Skin of body (tissue), 2 donors: ENCODE results near the gene HBS1L. TPM values are rescaled to one million over a fixed set of nuclear protein-coding genes. Genes with fewer than 3 reads are reported as not detected.
A peak's percentile ranks its signal among the peaks of the same experiment; 100 is the strongest.
"Not testable (repeated sequence)": the region's sequence is repeated elsewhere in the genome, so short reads cannot be mapped to it uniquely, and the experiment has no call there.

Experiments used
- DNase-seq: peaks from one replicate; lab custom pipeline; 2025; lab: John Stamatoyannopoulos, UW
- total RNA-seq: library from RNA; depleted of rRNA; stranded (reverse); fragments of >200 nt; gene quantifications from one replicate; pipeline ENCODE4 v1.2.3, GENCODE V29; 2014

HBS1L gene
- total RNA-seq, 1 donor from 2014 or later: 73.6 TPM

- no peak for DNase-seq
Measured at GRCh38 chr6:135075018-135075417, 20.4 kb upstream of the HBS1L start.

DNA sequence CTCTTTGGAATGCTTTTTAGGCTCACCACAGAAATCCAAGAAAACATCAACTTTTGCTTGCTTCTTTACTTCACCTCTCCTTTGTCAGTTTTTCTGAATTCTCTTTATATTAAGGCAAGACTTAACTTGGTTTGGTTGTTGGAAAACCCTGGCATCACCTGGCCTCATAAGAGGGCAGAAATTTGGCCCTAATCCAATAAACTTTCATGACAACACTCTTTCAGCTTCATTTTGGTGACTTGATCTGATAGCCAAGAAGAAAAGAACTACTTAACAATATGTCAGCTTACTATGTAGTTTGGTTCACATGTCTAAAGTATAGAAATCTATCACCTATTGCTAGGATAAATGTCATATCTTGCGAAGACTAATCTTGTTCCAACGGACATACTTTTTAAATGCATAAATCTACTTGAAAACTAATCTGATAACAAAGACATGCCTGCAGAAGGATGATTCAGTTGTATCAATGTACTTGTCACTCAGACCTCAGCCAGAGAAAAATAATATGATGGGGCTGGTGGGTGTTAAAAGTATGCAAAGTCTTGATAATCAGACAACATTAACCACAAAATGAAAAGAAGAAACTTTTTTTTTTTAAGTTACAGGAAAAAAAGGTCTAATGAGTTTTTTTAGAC lies 19.3 kb upstream of the HBS1L start:
- no peak for DNase-seq

DNA sequence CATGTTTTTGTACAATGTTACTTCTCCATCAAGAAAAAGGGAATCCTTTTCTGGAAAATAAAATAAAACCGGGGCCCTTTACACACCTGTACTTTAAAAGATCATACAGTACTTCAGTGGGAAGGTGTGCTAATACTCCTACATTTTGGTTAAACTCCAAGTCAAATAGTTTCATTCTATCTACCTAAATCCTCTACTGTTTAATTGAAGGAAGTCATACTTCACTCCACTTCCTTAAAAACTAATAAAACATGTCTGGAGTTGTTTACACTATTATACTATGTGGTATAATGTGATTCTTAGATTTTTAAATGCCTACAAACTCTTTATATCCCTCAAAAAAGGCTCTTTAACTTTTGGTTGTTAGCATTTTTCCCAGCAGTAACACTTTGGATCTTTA lies 18.6 kb upstream of the HBS1L start:
- no peak for DNase-seq

DNA sequence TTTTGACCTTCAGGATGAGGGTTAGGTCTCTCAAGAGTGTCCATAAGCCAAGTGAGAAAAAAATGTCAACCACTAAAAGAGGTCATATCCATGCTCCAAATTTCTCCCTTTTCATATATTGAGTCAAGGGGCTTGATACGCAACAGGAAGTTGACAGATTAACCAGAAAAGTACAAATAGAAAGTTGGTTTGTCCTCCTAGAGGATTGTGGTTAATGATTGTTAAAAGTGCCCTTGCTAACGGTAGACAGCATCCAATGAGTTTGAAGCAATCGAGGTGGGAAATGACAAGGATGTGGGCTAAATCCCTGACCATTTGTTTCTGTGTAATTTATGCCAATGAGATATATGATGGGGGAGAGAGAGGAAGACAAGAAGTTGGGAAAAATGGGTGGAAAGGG lies 18.1 kb upstream of the HBS1L start:
- DNase-seq: no peak

GRCh38 chr6:135071541-135071940 lies 16.9 kb upstream of the HBS1L start:
- DNase-seq: no peak

DNA sequence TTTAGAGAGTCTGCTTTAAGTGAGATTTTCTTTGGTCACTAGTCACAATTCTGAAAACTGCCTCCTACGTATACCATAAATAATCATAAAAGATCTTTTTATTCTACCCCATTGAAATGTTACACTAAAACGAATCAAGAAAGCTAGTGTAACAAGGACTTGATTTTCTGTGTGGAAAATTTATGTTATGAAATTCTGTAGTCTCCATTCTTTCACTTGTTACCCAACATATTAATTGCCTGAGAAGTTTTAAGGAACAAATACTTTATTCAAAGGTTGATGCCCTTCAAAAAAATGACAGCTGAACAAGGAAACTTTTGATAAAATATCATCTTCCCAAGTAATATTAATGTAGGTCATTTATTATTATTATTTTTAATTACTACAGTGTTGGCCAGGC lies 13.3 kb upstream of the HBS1L start:
- no peak for DNase-seq

DNA sequence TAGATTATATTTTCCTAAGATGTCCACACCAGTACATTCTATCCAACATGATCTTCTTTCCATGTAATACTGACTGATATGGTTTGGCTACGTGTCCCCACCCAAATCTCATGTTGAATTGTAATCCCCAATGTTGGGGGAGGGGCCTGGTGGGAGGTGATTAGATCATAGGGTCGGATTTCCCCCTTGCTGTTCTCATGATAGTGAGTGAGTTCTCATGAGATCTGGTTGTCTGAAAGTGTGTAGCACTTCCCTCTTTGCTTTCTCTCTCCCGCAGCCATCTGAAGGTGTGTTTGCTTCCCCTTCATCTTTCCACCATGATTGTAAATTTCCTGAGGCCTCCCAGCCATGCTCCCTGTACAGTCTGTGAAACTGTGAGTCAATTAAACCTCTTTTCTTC lies 12.2 kb upstream of the HBS1L start:
- DNase-seq: no peak

DNA sequence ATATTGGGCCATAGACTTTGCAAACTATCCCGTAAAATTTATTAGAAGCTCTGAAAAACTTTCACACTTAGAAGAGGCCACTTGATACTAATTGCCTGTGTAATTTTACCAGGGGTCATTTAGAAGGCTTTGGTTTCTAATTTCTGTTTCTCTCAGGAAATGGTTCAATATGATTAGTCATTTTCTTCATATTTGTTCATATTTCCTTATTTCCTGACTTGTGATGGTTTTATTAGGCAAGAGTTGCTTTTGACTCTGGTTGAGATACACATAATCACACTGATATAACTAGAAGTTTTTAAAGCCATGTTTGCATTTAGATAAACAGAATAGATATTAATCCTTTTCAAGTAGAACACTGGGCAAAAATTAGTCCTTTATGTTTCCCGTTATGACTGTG lies 11.8 kb upstream of the HBS1L start:
- no peak for DNase-seq

DNA sequence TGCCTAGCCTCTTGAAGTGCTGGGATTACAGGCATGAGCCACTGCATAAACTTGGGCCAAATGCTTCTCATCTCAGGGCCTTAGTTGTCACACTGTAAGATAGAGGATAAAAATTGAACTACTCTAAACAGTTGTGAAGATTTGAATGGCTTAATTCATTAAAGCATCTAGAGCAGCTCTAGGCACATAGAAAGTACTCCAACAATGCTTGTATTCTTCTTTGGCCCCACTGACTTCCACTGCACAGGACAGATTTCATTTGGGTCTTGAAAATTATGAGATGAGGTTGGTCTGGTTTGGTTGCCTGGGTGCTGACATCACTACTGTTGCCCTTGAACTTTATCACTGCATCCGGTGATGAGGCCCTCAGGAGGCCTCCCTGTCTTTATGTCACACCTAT lies 10.0 kb upstream of the HBS1L start:
- DNase-seq: no peak

- no peak for DNase-seq
Measured at GRCh38 chr6:135063926-135064325, 9.3 kb upstream of the HBS1L start.

DNA sequence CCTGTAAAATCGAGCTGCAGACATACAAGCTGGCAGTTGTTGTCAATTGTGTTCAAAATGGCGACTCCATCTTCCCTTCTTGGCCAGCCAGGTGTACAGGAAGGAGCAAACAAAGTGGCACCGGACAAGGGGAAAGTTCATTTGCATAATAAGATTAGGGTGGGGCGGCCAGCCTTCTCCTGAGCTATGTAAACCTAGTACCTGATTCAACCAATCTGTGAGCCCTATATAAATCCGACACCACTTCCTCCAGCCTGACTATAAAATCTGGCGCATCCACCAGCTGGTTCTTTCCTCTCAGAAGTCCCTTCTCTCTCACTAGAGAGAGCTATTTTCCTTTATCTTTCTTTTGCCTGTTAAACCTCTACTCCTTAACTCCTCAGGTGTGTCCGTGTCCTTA lies 8.1 kb upstream of the HBS1L start:
- no peak for DNase-seq

- no peak for DNase-seq
Measured at GRCh38 chr6:135060076-135060475, 5.5 kb upstream of the HBS1L start.

GRCh38 chr6:135058299-135058698 lies 3.7 kb upstream of the HBS1L start:
- DNase-seq: not testable (repeated sequence)

DNA sequence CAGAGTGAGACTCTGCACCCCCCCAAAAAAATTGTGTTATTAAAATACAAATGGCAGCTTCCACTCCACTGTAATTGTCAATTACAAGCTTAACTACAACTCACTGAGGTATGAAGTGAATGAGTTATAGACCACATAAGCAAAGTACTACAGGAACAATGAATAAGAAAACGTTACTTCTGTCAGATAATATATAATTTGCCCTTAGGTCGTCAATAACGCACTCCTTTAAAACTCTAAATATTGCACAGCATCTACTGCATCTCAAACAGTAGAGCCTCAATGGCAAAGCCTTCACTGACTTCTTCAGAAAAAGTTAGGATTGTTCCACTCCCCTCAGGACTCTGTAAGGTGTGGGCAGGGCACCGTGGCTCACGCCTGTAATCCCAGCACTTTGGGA lies 2.0 kb upstream of the HBS1L start:
- no peak for DNase-seq

DNA sequence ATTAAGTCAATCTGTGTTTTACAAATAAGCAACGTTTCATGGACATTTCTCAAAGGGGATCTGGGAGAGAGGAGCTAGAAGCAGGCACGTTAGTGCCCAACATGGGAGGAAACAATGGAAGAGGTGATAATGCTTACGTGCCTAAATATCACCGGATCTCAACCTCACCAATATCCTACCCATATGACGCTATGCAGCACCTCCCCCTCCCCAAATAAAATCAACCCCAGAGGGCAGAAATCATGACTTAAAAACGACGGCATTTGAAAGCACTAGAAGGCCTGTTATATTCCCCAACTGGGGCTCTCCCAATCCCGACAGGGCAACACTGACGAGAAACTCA lies 425 bp downstream of the HBS1L start:
- DNase-seq: peak; percentile 3

DNA sequence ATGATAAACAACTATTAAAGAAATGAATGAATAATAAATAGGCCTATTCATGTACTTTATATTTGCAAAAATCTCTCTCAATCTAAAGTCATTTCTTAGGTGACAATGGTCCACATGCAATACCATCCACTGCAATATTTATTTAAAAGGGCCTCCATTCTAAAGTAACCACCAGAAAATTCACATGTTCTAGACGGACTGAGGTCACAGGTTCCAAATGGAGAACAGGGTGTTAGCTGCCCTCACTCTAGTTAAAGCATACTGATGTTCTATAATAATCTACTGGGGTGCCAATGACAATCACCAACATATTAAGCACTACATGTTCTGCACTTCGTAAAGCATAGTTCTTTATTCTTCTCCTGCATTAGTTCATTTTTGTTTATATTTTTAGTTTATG lies 1.2 kb downstream of the HBS1L start:
- DNase-seq: no peak

GRCh38 chr6:135052939-135053338 lies 1.7 kb downstream of the HBS1L start:
- no peak for DNase-seq

DNA sequence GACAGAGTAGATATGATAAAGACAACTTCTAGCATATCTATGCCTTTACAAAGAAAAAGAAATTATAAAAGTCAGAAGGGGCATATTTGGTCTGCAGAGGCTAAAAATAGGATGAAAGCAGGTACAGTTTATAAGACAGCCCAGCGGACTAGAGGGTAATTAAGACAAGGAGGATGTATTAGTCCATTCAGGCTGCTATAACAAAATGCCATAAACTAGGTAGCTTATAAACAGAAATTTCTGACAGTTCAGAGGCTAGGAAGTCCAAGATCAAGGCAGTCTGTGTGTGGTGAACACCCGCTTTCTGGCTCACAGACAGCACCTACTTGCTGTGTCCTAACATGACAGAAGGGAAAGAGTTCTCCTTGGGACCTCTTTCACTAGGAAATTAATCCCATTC lies 5.7 kb downstream of the HBS1L start:
- no peak for DNase-seq

- no peak for DNase-seq
Measured at GRCh38 chr6:135047336-135047735, 7.3 kb downstream of the HBS1L start.

GRCh38 chr6:135046912-135047311 lies 7.7 kb downstream of the HBS1L start:
- no peak for DNase-seq

DNA sequence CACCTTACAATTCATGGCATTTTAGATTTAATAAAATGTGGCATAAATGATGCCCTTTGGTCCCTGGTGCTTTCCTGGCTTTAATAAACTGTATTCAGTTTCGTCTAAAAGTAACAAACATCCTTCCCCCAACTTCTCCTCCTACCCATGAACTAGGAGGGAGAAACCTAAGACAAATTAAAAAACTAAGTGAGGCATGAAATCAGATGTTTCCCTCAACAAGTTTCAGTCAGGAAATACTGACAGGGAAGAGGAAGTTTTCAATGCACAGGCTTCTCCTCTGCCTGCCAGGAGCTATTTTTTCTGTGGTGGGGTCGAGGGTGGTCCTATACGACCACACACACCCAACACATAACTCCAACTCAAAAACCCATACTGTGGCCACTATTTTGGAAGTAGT lies 10.0 kb downstream of the HBS1L start:
- DNase-seq: no peak

- no peak for DNase-seq
Measured at GRCh38 chr6:135043846-135044245, 10.8 kb downstream of the HBS1L start.

- DNase-seq: no peak
Measured at GRCh38 chr6:135043364-135043763, 11.3 kb downstream of the HBS1L start.

GRCh38 chr6:135038335-135038734 lies 16.3 kb downstream of the HBS1L start:
- DNase-seq: no peak
